Epithelial cell of esophagus (primary cell): ENCODE data around the gene CHST8.

Experiments used
- DNase-seq: peaks from one replicate; pipeline ENCODE4 v3.0.0; 2010; ENCODE audit warnings: low read depth
- H3K4me3 ChIP-seq: 2 replicates; pipeline ENCODE4 v1.5.1; 2011; ENCODE audit warnings: mild to moderate bottlenecking, low read length, control low read depth
- CTCF ChIP-seq: IDR thresholded peaks from 2 replicates; pipeline ENCODE4 v1.5.1; 2011; ENCODE audit warnings: low read depth, mild to moderate bottlenecking, low read length, control low read depth, inconsistent platforms; ENCODE audit not compliant: insufficient read depth; ENCODE audit errors: missing control alignments

Gene CHST8

GRCh38 chr19:33775731-33776487 is 154.2 kb downstream of the CHST8 start:
- TF ChIP-seq CTCF: no peak
- DNase-seq: no peak
- H3K4me3 ChIP-seq: no peak overlapping the region

- no peak overlapping the region for H3K4me3 ChIP-seq
- DNase-seq: no peak
- no peak for TF ChIP-seq CTCF
Observed at GRCh38 chr19:33777351-33777750, 155.6 kb downstream of the CHST8 start.

- no peak for DNase-seq
- TF ChIP-seq CTCF: no peak
- no peak overlapping the region for H3K4me3 ChIP-seq
Observed at GRCh38 chr19:33777753-33778088, 156.0 kb downstream of the CHST8 start.

- H3K4me3 ChIP-seq: no peak overlapping the region
- TF ChIP-seq CTCF: peak; percentile 85
- peak; percentile 67 for DNase-seq
Observed at GRCh38 chr19:33778089-33778791, 156.5 kb downstream of the CHST8 start.

GRCh38 chr19:33779849-33780248 is 158.1 kb downstream of the CHST8 start:
- no peak for DNase-seq
- TF ChIP-seq CTCF: no peak
- H3K4me3 ChIP-seq: no peak overlapping the region

- TF ChIP-seq CTCF: no peak
- no peak overlapping the region for H3K4me3 ChIP-seq
Observed at GRCh38 chr19:33780251-33780650, 158.5 kb downstream of the CHST8 start.

More at GRCh38 chr19:33780251-33780650, 158.5 kb downstream of the CHST8 start:
- no peak for DNase-seq
